Measurements from ENCODE around the gene ABCC12. TPM values are rescaled to one million over a fixed set of nuclear protein-coding genes. Genes with fewer than 3 reads are reported as not detected.

Gene ABCC12
- total and polyA plus RNA-seq, 4 donors: 0.25 TPM; not detected in 3

DNA sequence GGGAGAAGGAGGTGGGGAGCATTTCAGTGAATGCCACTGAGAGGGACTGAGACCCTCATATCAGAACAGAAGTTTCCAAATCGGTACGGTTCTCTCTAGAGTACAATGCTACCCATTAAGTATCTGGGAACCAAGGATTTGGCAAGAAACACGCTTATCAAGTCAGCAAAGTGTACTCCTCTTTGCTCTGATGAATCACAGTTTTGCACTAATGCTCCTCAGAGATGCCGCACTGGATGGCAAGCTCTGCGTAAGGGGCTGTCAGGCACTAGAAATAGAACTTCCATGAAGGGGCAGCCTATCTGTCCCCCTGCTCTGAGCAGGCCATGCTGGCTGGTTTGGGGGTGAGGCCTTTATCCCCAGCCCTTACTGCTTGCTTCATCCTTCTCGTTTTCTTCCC is 4.8 kb upstream of the ABCC12 start:
- no peak overlapping the region for H3K27ac ChIP-seq (ENCODE audit: low read depth in 1 of 2, low read length in 2 of 2)
- no peaks in the 10 kb centered on the region for H3K27me3 ChIP-seq (ENCODE audit: control insufficient read depth in 4 of 4, insufficient read depth in 4 of 4, low read length in 3 of 4)
- H3K9ac ChIP-seq (ENCODE audit: low read depth in 1 of 2, low read length in 2 of 2): no peak overlapping the region
- no peak for TF ChIP-seq EGR1 (IDR thresholded peaks at IDR 0.05; ENCODE audit: low read depth in 2 of 2)
- TF ChIP-seq, protein P1, sequence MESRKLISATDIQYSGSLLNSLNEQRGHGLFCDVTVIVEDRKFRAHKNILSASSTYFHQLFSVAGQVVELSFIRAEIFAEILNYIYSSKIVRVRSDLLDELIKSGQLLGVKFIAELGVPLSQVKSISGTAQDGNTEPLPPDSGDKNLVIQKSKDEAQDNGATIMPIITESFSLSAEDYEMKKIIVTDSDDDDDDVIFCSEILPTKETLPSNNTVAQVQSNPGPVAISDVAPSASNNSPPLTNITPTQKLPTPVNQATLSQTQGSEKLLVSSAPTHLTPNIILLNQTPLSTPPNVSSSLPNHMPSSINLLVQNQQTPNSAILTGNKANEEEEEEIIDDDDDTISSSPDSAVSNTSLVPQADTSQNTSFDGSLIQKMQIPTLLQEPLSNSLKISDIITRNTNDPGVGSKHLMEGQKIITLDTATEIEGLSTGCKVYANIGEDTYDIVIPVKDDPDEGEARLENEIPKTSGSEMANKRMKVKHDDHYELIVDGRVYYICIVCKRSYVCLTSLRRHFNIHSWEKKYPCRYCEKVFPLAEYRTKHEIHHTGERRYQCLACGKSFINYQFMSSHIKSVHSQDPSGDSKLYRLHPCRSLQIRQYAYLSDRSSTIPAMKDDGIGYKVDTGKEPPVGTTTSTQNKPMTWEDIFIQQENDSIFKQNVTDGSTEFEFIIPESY (IDR thresholded peaks at IDR 0.05): no peak
- TF ChIP-seq, protein P2, sequence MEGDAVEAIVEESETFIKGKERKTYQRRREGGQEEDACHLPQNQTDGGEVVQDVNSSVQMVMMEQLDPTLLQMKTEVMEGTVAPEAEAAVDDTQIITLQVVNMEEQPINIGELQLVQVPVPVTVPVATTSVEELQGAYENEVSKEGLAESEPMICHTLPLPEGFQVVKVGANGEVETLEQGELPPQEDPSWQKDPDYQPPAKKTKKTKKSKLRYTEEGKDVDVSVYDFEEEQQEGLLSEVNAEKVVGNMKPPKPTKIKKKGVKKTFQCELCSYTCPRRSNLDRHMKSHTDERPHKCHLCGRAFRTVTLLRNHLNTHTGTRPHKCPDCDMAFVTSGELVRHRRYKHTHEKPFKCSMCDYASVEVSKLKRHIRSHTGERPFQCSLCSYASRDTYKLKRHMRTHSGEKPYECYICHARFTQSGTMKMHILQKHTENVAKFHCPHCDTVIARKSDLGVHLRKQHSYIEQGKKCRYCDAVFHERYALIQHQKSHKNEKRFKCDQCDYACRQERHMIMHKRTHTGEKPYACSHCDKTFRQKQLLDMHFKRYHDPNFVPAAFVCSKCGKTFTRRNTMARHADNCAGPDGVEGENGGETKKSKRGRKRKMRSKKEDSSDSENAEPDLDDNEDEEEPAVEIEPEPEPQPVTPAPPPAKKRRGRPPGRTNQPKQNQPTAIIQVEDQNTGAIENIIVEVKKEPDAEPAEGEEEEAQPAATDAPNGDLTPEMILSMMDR (IDR thresholded peaks at IDR 0.05; ENCODE audit: low read depth, low read length, missing input control): no peak
- no peak for TF ChIP-seq TAF1 (conservative IDR thresholded peaks at IDR 0.05)
- no peak for TF ChIP-seq RAD21 (IDR thresholded peaks at IDR 0.05)
- TF ChIP-seq JUND (IDR thresholded peaks at IDR 0.05): no peak
- TF ChIP-seq SP1 (IDR thresholded peaks at IDR 0.05): no peak
- TF ChIP-seq GABPA (IDR thresholded peaks at IDR 0.05 in 1 of 2, conservative IDR thresholded peaks at IDR 0.05 in 1 of 2): no peak
- TF ChIP-seq FOXA1 (IDR thresholded peaks at IDR 0.05): no peak
- peaks cover 0 to 16% (median 12%) of the 10 kb centered on the region in 4 donors for H3K4me1 ChIP-seq (ENCODE audit: control insufficient read depth in 4 of 4, insufficient read depth in 4 of 4, low read length in 3 of 4)
- DNase-seq (ENCODE audit: low spot score): no peak
- no peaks in the 10 kb centered on the region for H3K36me3 ChIP-seq (ENCODE audit: control insufficient read depth in 4 of 4, insufficient read depth in 3 of 4, low read depth in 1 of 4, low read length in 3 of 4)
- H3K4me3 ChIP-seq (ENCODE audit: low read depth in 1 of 3, low read length in 3 of 3): no peak overlapping the region
- WGBS: 88% methylated on average over 6 of the region's 6 CpGs
- H3K9me3 ChIP-seq (ENCODE audit: control insufficient read depth in 4 of 4, low read length in 3 of 4): no peaks in the 10 kb centered on the region

DNA sequence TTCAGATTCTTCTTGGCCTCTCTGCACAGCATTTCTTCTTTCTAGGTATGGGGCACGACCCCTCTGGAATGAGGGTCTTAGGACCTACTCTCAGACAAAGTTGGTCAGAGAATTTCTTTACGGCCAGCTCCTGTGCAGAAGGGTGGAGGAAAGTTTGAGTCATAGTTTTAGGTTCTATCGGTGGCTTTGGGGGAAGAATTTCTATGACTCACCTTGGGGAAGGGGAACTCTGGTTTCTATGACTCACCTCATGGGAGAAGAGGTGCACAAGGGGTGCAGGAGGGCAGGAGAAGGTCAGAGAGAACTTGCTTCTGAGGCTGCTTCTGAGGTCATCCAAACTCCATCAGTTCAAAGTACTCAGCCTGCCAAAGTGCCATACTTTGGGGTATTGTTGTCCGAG is 2.5 kb upstream of the ABCC12 start:
- H3K9ac ChIP-seq (ENCODE audit: low read depth in 1 of 2, low read length in 2 of 2): no peak overlapping the region
- no peak for DNase-seq (ENCODE audit: low spot score)
- TF ChIP-seq FOXA2 (IDR thresholded peaks at IDR 0.05) (no peak), GABPA (IDR thresholded peaks at IDR 0.05 in 1 of 2, conservative IDR thresholded peaks at IDR 0.05 in 1 of 2) (no peak), RAD21 (IDR thresholded peaks at IDR 0.05) (no peak), TAF1 (conservative IDR thresholded peaks at IDR 0.05) (no peak), NR2F2 (IDR thresholded peaks at IDR 0.05) (no peak), YY1 (IDR thresholded peaks at IDR 0.05) (no peak), EGR1 (IDR thresholded peaks at IDR 0.05; ENCODE audit: low read depth in 2 of 2) (no peak), HNF4G (IDR thresholded peaks at IDR 0.05) (no peak), SP1 (IDR thresholded peaks at IDR 0.05) (no peak), RXRA (IDR thresholded peaks at IDR 0.05) (no peak), FOXA1 (IDR thresholded peaks at IDR 0.05) (no peak)
- TF ChIP-seq, protein P3, sequence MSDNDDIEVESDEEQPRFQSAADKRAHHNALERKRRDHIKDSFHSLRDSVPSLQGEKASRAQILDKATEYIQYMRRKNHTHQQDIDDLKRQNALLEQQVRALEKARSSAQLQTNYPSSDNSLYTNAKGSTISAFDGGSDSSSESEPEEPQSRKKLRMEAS (IDR thresholded peaks at IDR 0.05): no peak
- TF ChIP-seq, protein P2 (IDR thresholded peaks at IDR 0.05; ENCODE audit: low read depth, low read length, missing input control): no peak
- TF ChIP-seq, protein P4, sequence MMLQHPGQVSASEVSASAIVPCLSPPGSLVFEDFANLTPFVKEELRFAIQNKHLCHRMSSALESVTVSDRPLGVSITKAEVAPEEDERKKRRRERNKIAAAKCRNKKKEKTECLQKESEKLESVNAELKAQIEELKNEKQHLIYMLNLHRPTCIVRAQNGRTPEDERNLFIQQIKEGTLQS (IDR thresholded peaks at IDR 0.05): no peak
- TF ChIP-seq, protein P5, sequence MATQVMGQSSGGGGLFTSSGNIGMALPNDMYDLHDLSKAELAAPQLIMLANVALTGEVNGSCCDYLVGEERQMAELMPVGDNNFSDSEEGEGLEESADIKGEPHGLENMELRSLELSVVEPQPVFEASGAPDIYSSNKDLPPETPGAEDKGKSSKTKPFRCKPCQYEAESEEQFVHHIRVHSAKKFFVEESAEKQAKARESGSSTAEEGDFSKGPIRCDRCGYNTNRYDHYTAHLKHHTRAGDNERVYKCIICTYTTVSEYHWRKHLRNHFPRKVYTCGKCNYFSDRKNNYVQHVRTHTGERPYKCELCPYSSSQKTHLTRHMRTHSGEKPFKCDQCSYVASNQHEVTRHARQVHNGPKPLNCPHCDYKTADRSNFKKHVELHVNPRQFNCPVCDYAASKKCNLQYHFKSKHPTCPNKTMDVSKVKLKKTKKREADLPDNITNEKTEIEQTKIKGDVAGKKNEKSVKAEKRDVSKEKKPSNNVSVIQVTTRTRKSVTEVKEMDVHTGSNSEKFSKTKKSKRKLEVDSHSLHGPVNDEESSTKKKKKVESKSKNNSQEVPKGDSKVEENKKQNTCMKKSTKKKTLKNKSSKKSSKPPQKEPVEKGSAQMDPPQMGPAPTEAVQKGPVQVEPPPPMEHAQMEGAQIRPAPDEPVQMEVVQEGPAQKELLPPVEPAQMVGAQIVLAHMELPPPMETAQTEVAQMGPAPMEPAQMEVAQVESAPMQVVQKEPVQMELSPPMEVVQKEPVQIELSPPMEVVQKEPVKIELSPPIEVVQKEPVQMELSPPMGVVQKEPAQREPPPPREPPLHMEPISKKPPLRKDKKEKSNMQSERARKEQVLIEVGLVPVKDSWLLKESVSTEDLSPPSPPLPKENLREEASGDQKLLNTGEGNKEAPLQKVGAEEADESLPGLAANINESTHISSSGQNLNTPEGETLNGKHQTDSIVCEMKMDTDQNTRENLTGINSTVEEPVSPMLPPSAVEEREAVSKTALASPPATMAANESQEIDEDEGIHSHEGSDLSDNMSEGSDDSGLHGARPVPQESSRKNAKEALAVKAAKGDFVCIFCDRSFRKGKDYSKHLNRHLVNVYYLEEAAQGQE (IDR thresholded peaks at IDR 0.05): no peak
- no peaks in the 10 kb centered on the region for H3K9me3 ChIP-seq (ENCODE audit: control insufficient read depth in 4 of 4, low read length in 3 of 4)
- WGBS: 78% methylated on average over 4 of the region's 4 CpGs
- peaks cover 0 to 6% (median 4%) of the 10 kb centered on the region in 4 donors for H3K4me1 ChIP-seq (ENCODE audit: control insufficient read depth in 4 of 4, insufficient read depth in 4 of 4, low read length in 3 of 4)
- no peaks in the 10 kb centered on the region for H3K27me3 ChIP-seq (ENCODE audit: control insufficient read depth in 4 of 4, insufficient read depth in 4 of 4, low read length in 3 of 4)
- no peaks in the 10 kb centered on the region for H3K36me3 ChIP-seq (ENCODE audit: control insufficient read depth in 4 of 4, insufficient read depth in 3 of 4, low read depth in 1 of 4, low read length in 3 of 4)
- no peak overlapping the region for H3K27ac ChIP-seq (ENCODE audit: low read depth in 1 of 2, low read length in 2 of 2)
- no peak overlapping the region for H3K4me3 ChIP-seq (ENCODE audit: low read depth in 1 of 3, low read length in 3 of 3)
